AG04449 (cell line): ENCODE measurements around the gene COX5A.

Experiments
- CTCF ChIA-PET: fragments of 350-600 bp; formaldehyde crosslinking; extraction: SDS; loops from one replicate; lab custom pipeline; 2021; ENCODE audit warnings: antibody characterized with exemption; lab: Yijun Ruan, JAX
- POLR2A ChIA-PET: fragments of 400-600, 350-600 bp; formaldehyde crosslinking; extraction: SDS; loops from one replicate; lab custom pipeline; 2020; ENCODE audit warnings: antibody characterized with exemption, inconsistent platforms; lab: Yijun Ruan, JAX
- DNase-seq: peaks from one replicate; pipeline ENCODE4 v3.0.0-alpha.2; 2010; ENCODE audit warnings: low read depth, low spot score
- H3K4me3 ChIP-seq: 2 replicates; pipeline ENCODE4 v1.5.1; 2011; ENCODE audit warnings: low read depth, mild to moderate bottlenecking, control low read depth, low read length
- TF ChIP-seq, protein P1 (sequence below): IDR thresholded peaks from one replicate; pipeline ENCODE4 v1.5.1; 2011; ENCODE audit warnings: mild to moderate bottlenecking, moderate library complexity, low read length, control low read depth, inconsistent platforms; ENCODE audit not compliant: insufficient read depth; ENCODE audit errors: missing control alignments

COX5A gene

DNA sequence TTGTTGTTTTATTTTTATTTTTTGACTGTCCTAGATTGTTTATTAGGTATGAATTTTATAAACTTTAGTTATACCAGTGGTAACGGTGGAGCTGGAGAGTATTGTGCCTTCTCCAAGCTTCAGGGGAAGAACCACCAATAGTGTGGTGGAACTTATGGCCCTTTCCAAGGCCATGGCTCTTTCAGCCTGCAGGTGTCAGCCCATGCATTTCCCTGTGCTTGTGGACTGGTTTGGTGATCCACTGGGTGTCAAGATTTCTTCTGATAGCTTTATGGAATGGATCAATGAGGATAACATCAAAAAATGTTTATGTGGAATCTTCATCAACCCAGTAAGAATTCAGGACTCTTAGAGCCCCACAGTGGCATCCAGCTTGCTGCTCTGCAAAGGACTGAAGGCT lies 38.3 kb upstream of the COX5A start:
- TF ChIP-seq, protein P1, sequence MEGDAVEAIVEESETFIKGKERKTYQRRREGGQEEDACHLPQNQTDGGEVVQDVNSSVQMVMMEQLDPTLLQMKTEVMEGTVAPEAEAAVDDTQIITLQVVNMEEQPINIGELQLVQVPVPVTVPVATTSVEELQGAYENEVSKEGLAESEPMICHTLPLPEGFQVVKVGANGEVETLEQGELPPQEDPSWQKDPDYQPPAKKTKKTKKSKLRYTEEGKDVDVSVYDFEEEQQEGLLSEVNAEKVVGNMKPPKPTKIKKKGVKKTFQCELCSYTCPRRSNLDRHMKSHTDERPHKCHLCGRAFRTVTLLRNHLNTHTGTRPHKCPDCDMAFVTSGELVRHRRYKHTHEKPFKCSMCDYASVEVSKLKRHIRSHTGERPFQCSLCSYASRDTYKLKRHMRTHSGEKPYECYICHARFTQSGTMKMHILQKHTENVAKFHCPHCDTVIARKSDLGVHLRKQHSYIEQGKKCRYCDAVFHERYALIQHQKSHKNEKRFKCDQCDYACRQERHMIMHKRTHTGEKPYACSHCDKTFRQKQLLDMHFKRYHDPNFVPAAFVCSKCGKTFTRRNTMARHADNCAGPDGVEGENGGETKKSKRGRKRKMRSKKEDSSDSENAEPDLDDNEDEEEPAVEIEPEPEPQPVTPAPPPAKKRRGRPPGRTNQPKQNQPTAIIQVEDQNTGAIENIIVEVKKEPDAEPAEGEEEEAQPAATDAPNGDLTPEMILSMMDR, result no peak
- ChIA-PET CTCF (interaction anchor here (1.5 kb wide), 1 partner anchor 19 kb away, joined by 3 read pairs; the partner anchor contains the start of gene RPP25), POLR2A (no interaction called here)
- H3K4me3 ChIP-seq, result no peak overlapping the region
- DNase-seq, result no peak

DNA sequence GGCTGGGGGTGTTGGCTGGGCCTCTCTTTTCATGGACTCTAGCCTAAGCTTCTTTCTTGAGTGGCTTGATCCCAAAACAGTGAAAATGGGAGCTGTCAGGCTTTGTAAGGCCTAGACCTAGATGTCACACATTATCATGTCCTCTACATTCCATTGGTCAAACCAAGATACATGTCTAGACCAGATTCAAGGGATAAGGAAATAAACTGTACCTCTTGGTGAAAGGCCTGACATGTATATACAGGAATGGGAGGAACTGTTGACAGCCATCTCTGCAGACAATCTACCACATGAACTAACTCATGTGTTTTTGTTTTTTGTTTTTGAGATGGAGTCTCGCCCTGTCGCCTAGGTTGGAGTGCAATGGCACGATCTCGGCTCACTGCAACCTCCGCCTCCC lies 29.8 kb upstream of the COX5A start:
- no peak for DNase-seq
- ChIA-PET POLR2A (interaction anchor here (0.6 kb wide), 1 partner anchor 29 kb away, joined by 3 read pairs; no protein-coding TSS in a partner anchor), CTCF (interaction anchor here (1.4 to 11.8 kb wide), 2 partner anchors 17 to 198 kb away, joined by 4 to 79 read pairs; no protein-coding TSS in a partner anchor)
- no peak overlapping the region for H3K4me3 ChIP-seq
- TF ChIP-seq, protein P1, result no peak

DNA sequence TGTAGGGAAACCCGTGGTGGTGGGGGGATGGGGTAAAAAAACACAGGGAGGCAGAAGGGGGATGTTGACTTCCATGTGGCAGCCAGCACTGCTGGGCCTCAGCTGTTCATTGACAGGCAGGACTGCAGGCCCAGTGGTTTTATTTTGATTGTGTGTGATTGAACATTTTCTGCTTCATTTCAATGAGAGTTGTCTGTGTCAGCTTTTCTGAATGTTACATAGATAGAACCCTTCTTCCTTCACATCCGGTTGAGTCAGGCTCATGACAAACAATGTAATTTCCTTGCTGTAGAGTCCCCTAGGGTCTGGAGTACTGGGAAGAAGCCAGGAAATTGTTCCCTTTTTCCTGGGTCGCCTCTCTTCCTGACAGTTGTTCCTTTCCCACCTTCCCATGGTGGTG lies 26.9 kb upstream of the COX5A start:
- POLR2A ChIA-PET, result no interaction called here
- CTCF ChIA-PET, result interaction anchor here (1.3 to 24.4 kb wide), 4 partner anchors 10 to 187 kb away, joined by 3 to 644 read pairs (median 43); partner anchors contain the start of gene CSK
- no peak for DNase-seq
- TF ChIP-seq, protein P1, result no peak
- H3K4me3 ChIP-seq, result no peak overlapping the region

DNA sequence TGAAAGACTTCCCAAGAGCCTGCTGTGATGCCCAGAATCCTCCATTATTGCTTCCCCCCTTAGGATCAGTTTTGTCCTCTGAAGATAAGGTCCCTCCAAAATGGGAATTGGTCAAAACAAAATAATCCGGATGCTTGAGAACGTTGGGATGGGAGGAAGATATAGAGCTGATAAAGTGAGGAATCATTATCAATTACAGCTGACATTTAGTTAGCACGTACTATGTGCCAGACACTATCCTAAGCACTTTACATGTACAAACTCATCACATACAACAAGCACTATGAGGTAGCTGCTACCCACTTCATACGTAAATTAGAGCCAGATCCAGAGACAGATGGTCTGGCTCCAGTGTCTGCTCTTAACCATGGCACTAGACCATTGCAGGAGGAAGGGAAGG lies 25.3 kb upstream of the COX5A start:
- DNase-seq, result no peak
- H3K4me3 ChIP-seq, result no peak overlapping the region
- TF ChIP-seq, protein P1, result no peak
- CTCF ChIA-PET, result interaction anchor here (2.4 to 24.4 kb wide), 3 partner anchors 9 to 185 kb away, joined by 7 to 644 read pairs (median 79); partner anchors contain the start of gene CSK
- POLR2A ChIA-PET, result interaction anchor here (0.6 kb wide), 1 partner anchor 187 kb away, joined by 3 read pairs; no protein-coding TSS in a partner anchor

DNA sequence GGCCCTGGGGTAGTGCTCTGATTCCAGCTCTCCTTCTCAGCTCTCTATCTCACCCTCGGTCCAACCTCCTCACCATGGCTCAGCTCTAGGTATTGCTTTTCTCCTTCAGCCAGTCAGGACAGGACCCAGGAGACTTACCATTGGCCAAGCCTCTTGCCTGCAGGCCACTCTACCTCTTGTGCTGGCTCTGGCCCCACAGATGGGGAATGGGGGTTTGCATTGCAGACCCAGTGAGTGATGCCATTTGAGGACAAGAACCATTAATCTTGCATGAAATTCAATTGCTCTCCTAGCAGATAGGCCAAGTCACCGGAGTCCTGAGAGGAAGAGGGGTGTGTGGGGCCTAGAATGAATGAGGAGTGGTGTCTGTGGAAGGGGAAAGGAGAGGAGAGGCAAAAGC lies 24.8 kb upstream of the COX5A start:
- no peak overlapping the region for H3K4me3 ChIP-seq
- CTCF ChIA-PET, result interaction anchor here (2.4 to 24.4 kb wide), 3 partner anchors 8 to 185 kb away, joined by 7 to 644 read pairs (median 79); partner anchors contain the start of gene CSK
- POLR2A ChIA-PET, result no interaction called here
- TF ChIP-seq, protein P1, result no peak
- no peak for DNase-seq

DNA sequence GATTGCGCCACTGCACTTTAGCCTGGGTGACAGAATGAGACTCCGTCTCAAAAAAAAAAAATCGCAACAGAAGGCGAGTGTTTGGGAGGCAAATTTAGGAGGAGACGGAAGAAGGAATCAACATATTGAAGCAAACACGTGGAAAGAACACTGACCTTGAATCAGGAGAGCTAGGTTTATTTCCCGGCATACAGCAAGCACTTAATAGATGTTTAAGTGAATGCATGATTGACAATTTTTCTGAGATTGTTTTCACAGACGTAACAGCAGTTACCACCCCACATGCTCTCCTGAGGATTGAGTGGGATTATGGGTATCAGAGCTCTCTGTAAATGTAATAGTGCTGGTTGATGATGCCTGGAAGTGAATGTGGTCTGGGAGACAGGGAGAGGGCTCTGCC lies 24.3 kb upstream of the COX5A start:
- no peak for DNase-seq
- no peak overlapping the region for H3K4me3 ChIP-seq
- TF ChIP-seq, protein P1, result no peak
- CTCF ChIA-PET, result interaction anchor here (11.8 to 24.4 kb wide), 2 partner anchors 12 to 184 kb away, joined by 79 to 644 read pairs; partner anchors contain the start of gene CSK
- POLR2A ChIA-PET, result no interaction called here
